SK-N-SH treated with all-trans-retinoic acid at 6 μM for 48 hours (cell line): ENCODE measurements around the gene SHANK2.

Experiments
- CSDC2 ChIP-seq: fragments of 250-450 bp; sonication (Bioruptor Pico); IDR thresholded peaks from 2 replicates; pipeline ENCODE4 v1.5.0; 2020; ENCODE audit warnings: mild to moderate bottlenecking, moderate library complexity
- RARB ChIP-seq: fragments of 250-450 bp; sonication (Bioruptor Pico); IDR thresholded peaks from 2 replicates; pipeline ENCODE4 v1.8.0; 2021; ENCODE audit warnings: mild to moderate bottlenecking, moderate library complexity
- SNAI2 ChIP-seq: fragments of 250-450 bp; sonication (Bioruptor Pico); IDR thresholded peaks from 2 replicates; pipeline ENCODE4 v1.5.0; 2020; ENCODE audit warnings: mild to moderate bottlenecking, moderate library complexity
- TOX ChIP-seq: fragments of 250-450 bp; sonication (Bioruptor Pico); IDR thresholded peaks from 2 replicates; pipeline ENCODE4 v1.8.0; 2021; ENCODE audit warnings: mild to moderate bottlenecking, moderate library complexity, borderline replicate concordance
- ZC3H10 ChIP-seq: fragments of 250-450 bp; sonication (Bioruptor Pico); IDR thresholded peaks from 2 replicates; pipeline ENCODE4 v1.5.1; 2021; ENCODE audit warnings: mild to moderate bottlenecking, moderate library complexity
- ZFP30 ChIP-seq: fragments of 450-650 bp; formaldehyde crosslinking; IDR thresholded peaks from 2 replicates; pipeline ENCODE4 v1.5.0; 2022; ENCODE audit warnings: mild to moderate bottlenecking, moderate library complexity
- ZNF565 ChIP-seq: fragments of 450-650 bp; formaldehyde crosslinking; conservative IDR thresholded peaks from 2 replicates; pipeline ENCODE4 v1.5.0; 2020; ENCODE audit warnings: low read depth, mild to moderate bottlenecking, moderate library complexity
- TF ChIP-seq, protein P1 (sequence below): fragments of 250-450 bp; sonication (Bioruptor Pico); IDR thresholded peaks from 2 replicates; pipeline ENCODE4 v1.5.0; 2020; ENCODE audit warnings: mild to moderate bottlenecking, moderate library complexity
- TF ChIP-seq, protein P2 (sequence below): fragments of 250-450 bp; sonication (Bioruptor Pico); IDR thresholded peaks from 2 replicates; pipeline ENCODE4 v1.5.1; 2021; ENCODE audit warnings: mild to moderate bottlenecking, moderate library complexity
- TF ChIP-seq, protein P3 (sequence below): fragments of 250-450 bp; sonication (Bioruptor Pico); IDR thresholded peaks from 2 replicates; pipeline ENCODE4 v1.8.0; 2020; ENCODE audit warnings: mild to moderate bottlenecking, moderate library complexity, borderline replicate concordance

DNA sequence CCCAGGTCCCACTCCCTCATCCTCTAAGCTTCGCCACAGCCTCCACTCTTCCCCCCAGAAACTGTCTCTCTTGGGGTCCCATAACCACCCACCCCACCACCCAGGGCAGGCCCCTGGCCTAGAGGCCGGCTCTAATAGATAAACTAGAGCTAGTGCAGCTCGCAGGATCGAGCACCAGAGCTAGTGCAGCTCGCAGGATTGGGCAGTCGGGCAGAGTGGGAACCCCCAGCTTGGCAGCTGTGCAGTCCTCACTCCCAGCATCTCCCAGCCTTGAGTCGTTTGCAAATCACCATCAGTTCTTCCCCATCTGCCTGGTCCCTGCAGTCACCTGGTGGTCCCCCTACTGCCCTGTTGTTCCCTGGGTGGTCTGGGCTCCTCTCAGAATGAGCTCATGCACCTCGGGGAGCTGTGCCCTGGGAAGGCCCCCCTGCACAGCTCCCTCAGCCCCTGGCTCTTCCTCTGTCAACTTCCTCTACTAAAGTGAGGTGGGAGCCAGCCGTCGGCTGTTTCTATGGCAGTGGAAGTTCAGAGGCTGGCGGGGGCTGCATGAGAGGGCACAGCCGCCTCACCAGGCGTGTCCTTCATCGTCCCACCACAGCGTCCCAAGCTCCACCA, 15.5 kb upstream of the SHANK2 start:
- TF ChIP-seq, protein P1, sequence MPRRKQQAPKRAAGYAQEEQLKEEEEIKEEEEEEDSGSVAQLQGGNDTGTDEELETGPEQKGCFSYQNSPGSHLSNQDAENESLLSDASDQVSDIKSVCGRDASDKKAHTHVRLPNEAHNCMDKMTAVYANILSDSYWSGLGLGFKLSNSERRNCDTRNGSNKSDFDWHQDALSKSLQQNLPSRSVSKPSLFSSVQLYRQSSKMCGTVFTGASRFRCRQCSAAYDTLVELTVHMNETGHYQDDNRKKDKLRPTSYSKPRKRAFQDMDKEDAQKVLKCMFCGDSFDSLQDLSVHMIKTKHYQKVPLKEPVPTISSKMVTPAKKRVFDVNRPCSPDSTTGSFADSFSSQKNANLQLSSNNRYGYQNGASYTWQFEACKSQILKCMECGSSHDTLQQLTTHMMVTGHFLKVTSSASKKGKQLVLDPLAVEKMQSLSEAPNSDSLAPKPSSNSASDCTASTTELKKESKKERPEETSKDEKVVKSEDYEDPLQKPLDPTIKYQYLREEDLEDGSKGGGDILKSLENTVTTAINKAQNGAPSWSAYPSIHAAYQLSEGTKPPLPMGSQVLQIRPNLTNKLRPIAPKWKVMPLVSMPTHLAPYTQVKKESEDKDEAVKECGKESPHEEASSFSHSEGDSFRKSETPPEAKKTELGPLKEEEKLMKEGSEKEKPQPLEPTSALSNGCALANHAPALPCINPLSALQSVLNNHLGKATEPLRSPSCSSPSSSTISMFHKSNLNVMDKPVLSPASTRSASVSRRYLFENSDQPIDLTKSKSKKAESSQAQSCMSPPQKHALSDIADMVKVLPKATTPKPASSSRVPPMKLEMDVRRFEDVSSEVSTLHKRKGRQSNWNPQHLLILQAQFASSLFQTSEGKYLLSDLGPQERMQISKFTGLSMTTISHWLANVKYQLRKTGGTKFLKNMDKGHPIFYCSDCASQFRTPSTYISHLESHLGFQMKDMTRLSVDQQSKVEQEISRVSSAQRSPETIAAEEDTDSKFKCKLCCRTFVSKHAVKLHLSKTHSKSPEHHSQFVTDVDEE: no peak
- TF ChIP-seq ZFP30: no peak
- no peak for TF ChIP-seq ZNF565 (CRISPR knock-in tag)
- TF ChIP-seq ZC3H10 (CRISPR knock-in tag): no peak
- TF ChIP-seq CSDC2 (CRISPR knock-in tag): no peak
- TF ChIP-seq TOX (CRISPR knock-in tag): no peak
- no peak for TF ChIP-seq SNAI2
- no peak for TF ChIP-seq RARB (CRISPR knock-in tag)
- TF ChIP-seq, protein P2, sequence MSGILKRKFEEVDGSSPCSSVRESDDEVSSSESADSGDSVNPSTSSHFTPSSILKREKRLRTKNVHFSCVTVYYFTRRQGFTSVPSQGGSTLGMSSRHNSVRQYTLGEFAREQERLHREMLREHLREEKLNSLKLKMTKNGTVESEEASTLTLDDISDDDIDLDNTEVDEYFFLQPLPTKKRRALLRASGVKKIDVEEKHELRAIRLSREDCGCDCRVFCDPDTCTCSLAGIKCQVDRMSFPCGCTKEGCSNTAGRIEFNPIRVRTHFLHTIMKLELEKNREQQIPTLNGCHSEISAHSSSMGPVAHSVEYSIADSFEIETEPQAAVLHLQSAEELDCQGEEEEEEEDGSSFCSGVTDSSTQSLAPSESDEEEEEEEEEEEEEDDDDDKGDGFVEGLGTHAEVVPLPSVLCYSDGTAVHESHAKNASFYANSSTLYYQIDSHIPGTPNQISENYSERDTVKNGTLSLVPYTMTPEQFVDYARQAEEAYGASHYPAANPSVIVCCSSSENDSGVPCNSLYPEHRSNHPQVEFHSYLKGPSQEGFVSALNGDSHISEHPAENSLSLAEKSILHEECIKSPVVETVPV (CRISPR knock-in tag): no peak
- TF ChIP-seq, protein P3, sequence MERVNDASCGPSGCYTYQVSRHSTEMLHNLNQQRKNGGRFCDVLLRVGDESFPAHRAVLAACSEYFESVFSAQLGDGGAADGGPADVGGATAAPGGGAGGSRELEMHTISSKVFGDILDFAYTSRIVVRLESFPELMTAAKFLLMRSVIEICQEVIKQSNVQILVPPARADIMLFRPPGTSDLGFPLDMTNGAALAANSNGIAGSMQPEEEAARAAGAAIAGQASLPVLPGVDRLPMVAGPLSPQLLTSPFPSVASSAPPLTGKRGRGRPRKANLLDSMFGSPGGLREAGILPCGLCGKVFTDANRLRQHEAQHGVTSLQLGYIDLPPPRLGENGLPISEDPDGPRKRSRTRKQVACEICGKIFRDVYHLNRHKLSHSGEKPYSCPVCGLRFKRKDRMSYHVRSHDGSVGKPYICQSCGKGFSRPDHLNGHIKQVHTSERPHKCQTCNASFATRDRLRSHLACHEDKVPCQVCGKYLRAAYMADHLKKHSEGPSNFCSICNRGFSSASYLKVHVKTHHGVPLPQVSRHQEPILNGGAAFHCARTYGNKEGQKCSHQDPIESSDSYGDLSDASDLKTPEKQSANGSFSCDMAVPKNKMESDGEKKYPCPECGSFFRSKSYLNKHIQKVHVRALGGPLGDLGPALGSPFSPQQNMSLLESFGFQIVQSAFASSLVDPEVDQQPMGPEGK (CRISPR knock-in tag): no peak
